IPS-20b (cell line): Measurements from ENCODE around the gene AQP12A.

Experiments used
- H3K27ac ChIP-seq: one replicate; pipeline ENCODE4 v1.5.1; 2013; ENCODE audit warnings: low read length
- H3K27me3 ChIP-seq: 2 replicates; pipeline ENCODE4 v1.6.1; 2013; ENCODE audit warnings: mild to moderate bottlenecking, low read length, inconsistent platforms; ENCODE audit not compliant: insufficient read depth
- H3K36me3 ChIP-seq: 2 replicates; pipeline ENCODE4 v1.6.1; 2013; ENCODE audit warnings: low read depth, mild to moderate bottlenecking, inconsistent platforms, low read length, moderate library complexity; ENCODE audit not compliant: insufficient read depth
- H3K4me1 ChIP-seq: 2 replicates; pipeline ENCODE4 v1.6.1; 2013; ENCODE audit warnings: mild to moderate bottlenecking, control low read depth, inconsistent platforms, low read length, moderate library complexity; ENCODE audit not compliant: insufficient read depth
- H3K4me3 ChIP-seq: 2 replicates; pipeline ENCODE4 v1.5.1; 2013; ENCODE audit warnings: mild to moderate bottlenecking, low read length, inconsistent platforms
- H3K9ac ChIP-seq: 2 replicates; pipeline ENCODE4 v1.6.1; 2013; ENCODE audit warnings: low read depth, mild to moderate bottlenecking, inconsistent platforms, low read length, moderate library complexity
- H3K9me3 ChIP-seq: 2 replicates; pipeline ENCODE4 v1.6.1; 2013; ENCODE audit warnings: mild to moderate bottlenecking, low read depth, low read length, inconsistent platforms; ENCODE audit not compliant: insufficient read depth

The AQP12A gene

GRCh38 chr2:240703417-240704341, 12.0 kb downstream of the AQP12A start:
- Histone ChIP-seq H3K9me3 (no peaks in the 10 kb centered on the region), H3K4me3 (no peak overlapping the region), H3K27ac (no peak overlapping the region), H3K36me3 (no peaks in the 10 kb centered on the region), H3K4me1 (no peaks in the 10 kb centered on the region), H3K27me3 (no peaks in the 10 kb centered on the region), H3K9ac (no peak overlapping the region)

- H3K27ac ChIP-seq, result no peak overlapping the region
- no peaks in the 10 kb centered on the region for H3K36me3 ChIP-seq
- H3K9ac ChIP-seq, result no peak overlapping the region
- no peak overlapping the region for H3K4me3 ChIP-seq
- H3K9me3 ChIP-seq, result no peaks in the 10 kb centered on the region
- H3K27me3 ChIP-seq, result no peaks in the 10 kb centered on the region
- H3K4me1 ChIP-seq, result no peaks in the 10 kb centered on the region
These were observed 13.0 kb downstream of the AQP12A start for GRCh38 chr2:240704651-240705050.

- H3K9me3 ChIP-seq, result no peaks in the 10 kb centered on the region
- H3K27ac ChIP-seq, result no peak overlapping the region
- H3K4me3 ChIP-seq, result no peak overlapping the region
- no peaks in the 10 kb centered on the region for H3K27me3 ChIP-seq
- no peak overlapping the region for H3K9ac ChIP-seq
- H3K36me3 ChIP-seq, result no peaks in the 10 kb centered on the region
- H3K4me1 ChIP-seq, result no peaks in the 10 kb centered on the region
These were observed 13.6 kb downstream of the AQP12A start for GRCh38 chr2:240705204-240705791.

GRCh38 chr2:240707043-240707756, 15.5 kb downstream of the AQP12A start:
- Histone ChIP-seq H3K4me1 (no peaks in the 10 kb centered on the region), H3K27ac (no peak overlapping the region), H3K4me3 (no peak overlapping the region), H3K36me3 (no peaks in the 10 kb centered on the region), H3K27me3 (no peaks in the 10 kb centered on the region), H3K9me3 (no peaks in the 10 kb centered on the region), H3K9ac (no peak overlapping the region)

GRCh38 chr2:240707821-240708220, 16.2 kb downstream of the AQP12A start:
- no peaks in the 10 kb centered on the region for H3K9me3 ChIP-seq
- no peak overlapping the region for H3K9ac ChIP-seq
- H3K27me3 ChIP-seq, result no peaks in the 10 kb centered on the region
- H3K27ac ChIP-seq, result no peak overlapping the region
- H3K4me3 ChIP-seq, result no peak overlapping the region
- no peaks in the 10 kb centered on the region for H3K36me3 ChIP-seq
- H3K4me1 ChIP-seq, result no peaks in the 10 kb centered on the region

GRCh38 chr2:240708457-240708856, 16.8 kb downstream of the AQP12A start:
- Histone ChIP-seq H3K4me3 (no peak overlapping the region), H3K9ac (no peak overlapping the region), H3K4me1 (no peaks in the 10 kb centered on the region), H3K27ac (no peak overlapping the region), H3K36me3 (no peaks in the 10 kb centered on the region), H3K27me3 (no peaks in the 10 kb centered on the region), H3K9me3 (no peaks in the 10 kb centered on the region)

- H3K27me3 ChIP-seq, result no peaks in the 10 kb centered on the region
- H3K36me3 ChIP-seq, result peaks cover 7% of the 10 kb centered on the region; the same call in 1 of the 2 replicates
- no peaks in the 10 kb centered on the region for H3K9me3 ChIP-seq
- H3K4me3 ChIP-seq, result no peak overlapping the region
- no peak overlapping the region for H3K9ac ChIP-seq
- no peak overlapping the region for H3K27ac ChIP-seq
- H3K4me1 ChIP-seq, result no peaks in the 10 kb centered on the region
These were observed 19.6 kb downstream of the AQP12A start for GRCh38 chr2:240711296-240711695.

- Histone ChIP-seq H3K27me3 (no peaks in the 10 kb centered on the region), H3K4me3 (no peak overlapping the region), H3K27ac (no peak overlapping the region), H3K9ac (no peak overlapping the region), H3K4me1 (no peaks in the 10 kb centered on the region), H3K36me3 (peaks cover 11% of the 10 kb centered on the region; the same call in 1 of the 2 replicates), H3K9me3 (no peaks in the 10 kb centered on the region)
These were observed 20.0 kb downstream of the AQP12A start for GRCh38 chr2:240711701-240712100.

- Histone ChIP-seq H3K27me3 (no peaks in the 10 kb centered on the region), H3K27ac (no peak overlapping the region), H3K4me3 (no peak overlapping the region), H3K9ac (no peak overlapping the region), H3K36me3 (peaks cover 16% of the 10 kb centered on the region; the same call in 1 of the 2 replicates), H3K9me3 (no peaks in the 10 kb centered on the region), H3K4me1 (no peaks in the 10 kb centered on the region)
These were observed 20.5 kb downstream of the AQP12A start for GRCh38 chr2:240712121-240712520.

GRCh38 chr2:240713071-240713927, 21.6 kb downstream of the AQP12A start:
- Histone ChIP-seq H3K27me3 (no peaks in the 10 kb centered on the region), H3K27ac (no peak overlapping the region)

More at GRCh38 chr2:240713071-240713927, 21.6 kb downstream of the AQP12A start:
- Histone ChIP-seq H3K4me1 (no peaks in the 10 kb centered on the region), H3K9ac (no peak overlapping the region), H3K9me3 (no peaks in the 10 kb centered on the region), H3K36me3 (peaks cover 27% of the 10 kb centered on the region), H3K4me3 (no peak overlapping the region)
